Measurements from ENCODE around the gene NOTCH2NLA.
"Not testable (repeated sequence)": the region's sequence is repeated elsewhere in the genome, so short reads cannot be mapped to it uniquely, and the experiment has no call there.

Gene NOTCH2NLA

DNA sequence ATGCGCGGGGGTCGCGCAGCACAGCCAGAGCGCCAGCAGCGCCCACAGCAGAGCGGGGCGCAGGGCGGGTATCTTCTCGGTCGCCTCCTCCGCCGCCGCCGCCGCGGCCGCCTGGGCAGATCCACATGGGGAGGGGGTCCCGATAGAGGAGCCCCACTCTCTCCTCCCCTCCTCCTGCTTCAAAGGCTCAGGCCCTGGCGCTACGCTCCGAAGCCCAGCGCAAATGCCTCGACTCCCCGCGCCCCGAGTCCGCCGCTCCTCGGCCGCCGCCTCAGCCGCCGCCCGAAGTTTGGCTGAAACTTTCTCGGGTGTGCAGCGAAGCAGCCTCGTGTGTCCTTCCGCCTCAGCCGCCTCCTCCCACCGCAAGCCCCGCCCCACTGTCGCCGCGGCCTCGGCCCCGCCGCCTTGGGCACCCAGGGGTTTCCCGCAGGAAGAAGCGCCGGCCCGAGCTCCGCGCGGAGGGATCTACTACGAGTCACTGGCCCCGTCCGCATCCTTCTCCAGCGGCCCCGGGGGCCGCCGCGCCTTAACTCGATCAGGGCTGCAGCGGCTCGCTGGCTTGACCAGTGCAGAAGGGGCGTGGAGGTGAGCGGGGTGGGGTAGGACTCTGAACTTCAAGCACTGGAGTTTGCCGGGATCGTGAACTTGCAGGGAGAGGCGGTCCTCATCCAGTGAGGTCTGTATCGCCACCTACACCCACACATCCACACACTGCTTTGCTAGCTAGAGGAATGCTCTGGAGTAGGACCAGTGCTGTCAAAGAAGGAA lies at the start of gene NOTCH2NLA:
Gene NOTCH2NLA (minus strand): TSS at position 312 of the 768 bp plus-strand sequence. CDS start 39,684 bp downstream, outside the sequence.
- H3K27me3 ChIP-seq; H3K36me3 ChIP-seq; H3K9me3 ChIP-seq (replicated peaks in 1 of 11); H4K20me1 ChIP-seq; H3K4me1 ChIP-seq: not testable (repeated sequence)
- peak within 1 kb of the TSS; percentile 63 to 79 (median 73); a peak in 20 of 22 replicates for H3K9ac ChIP-seq
- H3K27ac ChIP-seq = peak within 1 kb of the TSS in 8 of 11 experiments; percentile 35 to 72 (median 60); a peak in 12 of 22 replicates
- peak within 1 kb of the TSS in 3 of 11 experiments; percentile 34 to 45 (median 34); a peak in 1 of 22 replicates for H3K4me2 ChIP-seq
- peak within 1 kb of the TSS; percentile 51 to 71 (median 62) for H3K4me3 ChIP-seq

DNA sequence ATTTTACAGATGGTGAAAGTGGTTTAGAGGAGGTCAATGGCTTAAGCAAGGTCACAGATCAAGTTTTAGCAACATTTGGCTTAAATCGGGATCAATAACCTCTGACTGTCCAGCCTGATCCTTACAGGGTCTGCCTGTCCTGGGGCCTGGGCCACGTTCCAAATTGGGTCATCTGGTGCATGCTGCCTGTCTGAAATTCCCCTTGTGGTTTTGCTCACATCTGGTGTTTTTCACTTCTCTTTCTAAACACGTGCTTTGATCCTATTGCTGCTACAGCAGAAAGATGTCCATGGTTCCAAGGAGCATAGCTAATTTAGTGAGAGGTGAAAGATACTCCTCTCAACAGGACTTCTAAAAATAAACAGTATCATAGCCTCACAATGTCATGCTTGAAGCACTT lies 49.5 kb upstream of the NOTCH2NLA start:
- not testable (repeated sequence) for H3K27me3 ChIP-seq; H3K36me3 ChIP-seq; H3K4me3 ChIP-seq; H4K20me1 ChIP-seq; H3K4me1 ChIP-seq; H3K9ac ChIP-seq; H3K4me2 ChIP-seq; H3K27ac ChIP-seq; H3K9me3 ChIP-seq (replicated peaks in 1 of 11)

DNA sequence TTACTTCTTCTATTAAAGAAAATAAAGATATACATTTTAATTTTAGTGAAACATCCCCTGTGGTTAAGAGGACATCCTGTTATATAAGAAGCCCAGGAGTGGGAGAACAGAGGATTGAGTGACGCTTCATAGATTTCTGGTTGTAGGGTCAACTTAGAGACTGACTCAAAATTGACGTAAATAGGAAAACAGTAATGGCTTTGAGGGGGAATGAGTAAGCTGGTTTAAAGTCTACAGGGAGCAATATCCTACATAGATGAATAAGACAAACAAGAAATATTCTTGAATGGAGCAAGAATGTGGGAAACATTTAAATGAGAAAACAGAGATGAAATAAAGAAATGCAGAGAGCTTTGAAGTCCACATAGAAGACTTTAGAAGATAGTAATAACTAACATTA lies 48.3 kb upstream of the NOTCH2NLA start:
- not testable (repeated sequence) for H3K27me3 ChIP-seq; H3K9me3 ChIP-seq (replicated peaks in 1 of 11); H3K36me3 ChIP-seq; H3K27ac ChIP-seq; H3K4me3 ChIP-seq; H3K9ac ChIP-seq; H3K4me2 ChIP-seq; H4K20me1 ChIP-seq; H3K4me1 ChIP-seq

GRCh38 chr1:146274083-146274482 lies 45.3 kb upstream of the NOTCH2NLA start:
- H3K27ac ChIP-seq; H3K9ac ChIP-seq; H4K20me1 ChIP-seq; H3K9me3 ChIP-seq (replicated peaks in 1 of 11); H3K27me3 ChIP-seq; H3K4me2 ChIP-seq; H3K4me1 ChIP-seq; H3K4me3 ChIP-seq; H3K36me3 ChIP-seq: not testable (repeated sequence)

DNA sequence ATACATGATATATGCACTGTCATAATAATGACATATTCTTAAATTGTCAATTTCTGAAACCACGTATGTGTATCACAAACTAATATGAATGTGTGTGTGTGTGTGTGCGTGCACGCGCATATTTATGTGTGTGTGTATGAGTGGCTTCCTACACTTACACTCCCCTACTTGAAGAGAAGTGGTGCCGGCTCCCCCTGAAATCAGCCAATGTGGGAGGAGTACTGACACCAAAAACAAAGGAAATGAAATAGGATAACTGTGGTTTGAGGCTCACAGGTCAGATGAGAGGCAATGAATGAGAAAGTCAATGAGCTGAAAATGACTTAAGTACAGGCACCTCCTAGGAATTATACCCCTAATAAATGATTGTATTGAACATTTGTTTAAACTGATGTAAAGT lies 44.4 kb upstream of the NOTCH2NLA start:
- not testable (repeated sequence) for H3K4me3 ChIP-seq; H3K9me3 ChIP-seq (replicated peaks in 1 of 11); H3K36me3 ChIP-seq; H3K27me3 ChIP-seq; H3K4me1 ChIP-seq; H3K4me2 ChIP-seq; H4K20me1 ChIP-seq; H3K27ac ChIP-seq; H3K9ac ChIP-seq

- not testable (repeated sequence) for H3K4me1 ChIP-seq; H3K4me3 ChIP-seq; H3K36me3 ChIP-seq; H3K9me3 ChIP-seq (replicated peaks in 1 of 11); H3K27ac ChIP-seq; H3K9ac ChIP-seq; H3K27me3 ChIP-seq; H3K4me2 ChIP-seq; H4K20me1 ChIP-seq
Observed at GRCh38 chr1:146272734-146273133, 43.9 kb upstream of the NOTCH2NLA start.

DNA sequence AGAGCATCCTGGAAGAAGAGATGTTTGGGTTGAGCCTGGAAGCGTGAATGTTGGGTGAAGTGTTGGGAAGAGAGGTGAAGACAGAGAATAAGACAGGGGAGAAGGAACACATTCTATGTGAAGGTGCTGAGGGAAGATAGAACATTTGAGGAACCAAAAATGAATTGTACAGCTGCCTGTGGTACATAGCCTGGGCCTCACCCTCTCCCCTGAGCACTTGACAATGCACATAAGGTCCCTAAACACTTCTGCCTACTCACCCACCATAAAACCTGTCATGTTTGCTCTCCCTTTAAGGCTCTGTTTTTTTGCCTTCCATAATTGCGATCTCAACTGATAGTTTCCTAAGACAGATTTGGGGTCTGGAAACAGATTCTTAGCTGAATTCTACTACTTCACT lies 43.2 kb upstream of the NOTCH2NLA start:
- H4K20me1 ChIP-seq; H3K4me2 ChIP-seq; H3K27me3 ChIP-seq; H3K27ac ChIP-seq; H3K9me3 ChIP-seq (replicated peaks in 1 of 11); H3K36me3 ChIP-seq; H3K9ac ChIP-seq; H3K4me3 ChIP-seq; H3K4me1 ChIP-seq: not testable (repeated sequence)

GRCh38 chr1:146270129-146270528 lies 41.3 kb upstream of the NOTCH2NLA start:
- H3K9ac ChIP-seq; H3K4me2 ChIP-seq; H4K20me1 ChIP-seq; H3K27ac ChIP-seq; H3K36me3 ChIP-seq; H3K9me3 ChIP-seq (replicated peaks in 1 of 11); H3K27me3 ChIP-seq; H3K4me3 ChIP-seq; H3K4me1 ChIP-seq: not testable (repeated sequence)

DNA sequence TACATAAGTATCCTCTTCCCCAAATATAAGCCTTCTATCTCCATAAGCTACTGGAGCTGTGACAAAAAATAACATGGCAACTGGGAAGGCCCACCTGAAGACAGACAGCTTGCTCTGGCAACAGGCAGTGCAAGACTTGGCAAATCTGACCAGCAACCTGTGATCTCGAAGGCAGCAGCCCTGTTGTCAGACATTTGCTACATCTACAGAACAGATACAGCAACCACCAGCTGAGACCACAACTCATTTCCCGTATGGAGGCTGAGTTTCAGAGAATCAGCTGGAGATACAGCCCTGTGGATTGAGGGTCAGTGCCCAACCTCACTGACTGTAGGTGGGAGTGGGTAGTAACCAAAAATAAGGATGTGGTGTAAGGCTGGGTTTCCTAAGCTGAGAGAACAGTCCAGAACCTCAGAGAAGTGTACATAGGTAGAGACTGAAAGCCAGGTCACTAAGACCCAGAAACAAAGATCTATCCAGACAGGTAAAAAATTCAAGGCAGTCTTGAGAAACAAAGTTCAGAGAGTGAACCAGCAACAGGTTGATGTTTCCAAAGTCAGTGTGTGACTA lies 37.4 kb upstream of the NOTCH2NLA start:
- H3K27me3 ChIP-seq, H3K4me3 ChIP-seq: not testable (repeated sequence)

DNA sequence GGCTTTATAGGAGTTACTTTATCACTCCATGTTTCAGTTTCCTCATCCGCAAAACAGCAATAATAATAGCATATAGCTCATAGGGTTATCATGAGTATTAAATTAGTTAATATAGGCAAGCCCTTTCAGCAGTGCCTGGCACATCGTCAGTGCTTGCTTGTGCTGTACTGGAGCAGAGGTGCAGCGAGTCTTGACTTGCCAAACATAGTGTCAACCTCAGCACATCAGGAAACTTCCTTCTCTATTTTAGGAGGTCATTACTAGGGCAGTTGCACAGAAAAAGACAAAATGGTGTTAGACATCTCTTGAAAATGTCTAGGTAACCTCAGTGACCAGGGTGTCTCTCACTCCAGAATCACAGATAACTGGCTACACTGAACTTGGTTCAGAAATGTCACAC lies 35.9 kb upstream of the NOTCH2NLA start:
- H3K9ac ChIP-seq; H4K20me1 ChIP-seq; H3K4me1 ChIP-seq; H3K4me3 ChIP-seq; H3K36me3 ChIP-seq; H3K4me2 ChIP-seq; H3K9me3 ChIP-seq (replicated peaks in 1 of 11); H3K27me3 ChIP-seq; H3K27ac ChIP-seq: not testable (repeated sequence)

More for the DNA sequence above, 37.4 kb upstream of the NOTCH2NLA start:
- not testable (repeated sequence) for H4K20me1 ChIP-seq; H3K27ac ChIP-seq; H3K9me3 ChIP-seq (replicated peaks in 1 of 11); H3K9ac ChIP-seq; H3K4me2 ChIP-seq; H3K4me1 ChIP-seq; H3K36me3 ChIP-seq

- not testable (repeated sequence) for H3K9ac ChIP-seq; H3K9me3 ChIP-seq (replicated peaks in 1 of 11); H3K36me3 ChIP-seq; H3K4me3 ChIP-seq; H3K27me3 ChIP-seq; H4K20me1 ChIP-seq; H3K4me2 ChIP-seq; H3K27ac ChIP-seq; H3K4me1 ChIP-seq
Observed at GRCh38 chr1:146260006-146260730, 31.3 kb upstream of the NOTCH2NLA start.

GRCh38 chr1:146257992-146258552 lies 29.3 kb upstream of the NOTCH2NLA start:
- not testable (repeated sequence) for H4K20me1 ChIP-seq; H3K27me3 ChIP-seq; H3K27ac ChIP-seq; H3K36me3 ChIP-seq; H3K9me3 ChIP-seq (replicated peaks in 1 of 11); H3K4me3 ChIP-seq; H3K9ac ChIP-seq; H3K4me1 ChIP-seq; H3K4me2 ChIP-seq

GRCh38 chr1:146254569-146255197 lies 25.9 kb upstream of the NOTCH2NLA start:
- not testable (repeated sequence) for H3K4me3 ChIP-seq; H3K4me2 ChIP-seq; H3K27me3 ChIP-seq; H3K4me1 ChIP-seq; H3K36me3 ChIP-seq; H4K20me1 ChIP-seq; H3K27ac ChIP-seq; H3K9ac ChIP-seq; H3K9me3 ChIP-seq (replicated peaks in 1 of 11)

Measured in BLaER1 treated with 17β-estradiol and CSF1 and Interleukin-3, amounts not matched to agents 10 nM and 100 nM (cell line).